Ecto neural progenitor cell (in vitro differentiated cells): Measurements from ENCODE around the gene CYTH4.

Experiments
- DNase-seq: peaks from one replicate; pipeline ENCODE4 v3.0.0-alpha.2; 2018; ENCODE audit warnings: low spot score

Gene CYTH4

DNA sequence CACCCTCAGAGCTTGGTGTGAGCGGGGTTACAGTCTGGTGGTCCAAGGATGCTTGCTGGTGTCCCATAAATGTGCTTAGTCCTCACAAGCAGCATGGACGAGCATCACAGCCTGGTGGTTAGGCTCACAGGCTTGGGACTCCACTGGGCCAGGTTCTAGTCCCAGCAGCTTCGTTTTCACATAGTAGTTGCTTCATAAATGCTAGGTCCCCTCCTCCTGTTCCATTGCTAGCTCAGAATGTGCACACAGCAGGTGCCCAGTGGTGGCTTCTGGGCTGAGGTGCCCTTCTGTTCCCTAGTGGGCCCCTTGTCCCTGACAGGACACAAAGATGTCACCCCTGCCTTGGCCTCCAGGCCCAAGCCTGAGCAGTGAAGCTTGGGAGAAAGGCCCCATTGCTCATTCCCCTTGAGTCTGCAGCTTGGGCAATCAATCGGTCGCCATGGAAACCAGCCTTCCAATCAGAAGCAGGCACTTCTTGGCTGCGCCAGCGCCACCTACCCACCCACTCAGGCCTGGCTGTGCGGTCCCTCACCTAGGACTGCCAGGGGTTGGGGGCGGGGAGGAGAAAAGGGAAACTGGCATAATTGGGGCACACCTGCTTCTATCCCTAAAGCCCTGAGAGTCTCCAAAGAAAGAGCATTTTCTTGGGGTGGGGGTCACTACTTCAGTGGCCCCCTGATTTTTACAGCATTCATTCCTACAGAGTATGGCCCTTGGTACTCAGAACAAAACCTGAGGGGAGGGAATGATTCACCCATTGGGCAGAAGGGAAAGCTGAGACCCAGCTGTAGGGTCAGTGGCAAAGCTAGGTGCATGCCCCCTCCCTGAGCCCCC lies 48.1 kb downstream of the CYTH4 start:
- peak; percentile 94 for DNase-seq

DNA sequence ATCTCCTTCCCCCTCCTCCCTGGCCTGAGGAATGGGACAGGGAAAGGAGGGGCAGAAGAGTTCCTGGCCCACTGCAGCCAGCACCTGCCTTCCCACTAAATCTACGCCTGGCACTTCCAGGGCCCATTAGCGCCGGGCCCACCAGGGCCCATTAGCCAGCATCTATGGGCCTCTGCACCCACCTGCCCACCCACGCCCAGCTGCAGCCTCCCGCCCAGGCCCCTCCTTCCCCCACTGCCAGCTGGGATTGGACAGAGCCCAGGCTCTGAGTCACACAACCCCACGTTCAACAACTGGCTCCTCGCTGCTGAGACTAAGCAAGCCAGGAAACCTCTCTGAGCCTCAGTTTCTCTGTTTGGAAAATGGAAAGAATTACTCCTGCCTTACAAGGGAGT lies 48.7 kb downstream of the CYTH4 start:
- no peak for DNase-seq

DNA sequence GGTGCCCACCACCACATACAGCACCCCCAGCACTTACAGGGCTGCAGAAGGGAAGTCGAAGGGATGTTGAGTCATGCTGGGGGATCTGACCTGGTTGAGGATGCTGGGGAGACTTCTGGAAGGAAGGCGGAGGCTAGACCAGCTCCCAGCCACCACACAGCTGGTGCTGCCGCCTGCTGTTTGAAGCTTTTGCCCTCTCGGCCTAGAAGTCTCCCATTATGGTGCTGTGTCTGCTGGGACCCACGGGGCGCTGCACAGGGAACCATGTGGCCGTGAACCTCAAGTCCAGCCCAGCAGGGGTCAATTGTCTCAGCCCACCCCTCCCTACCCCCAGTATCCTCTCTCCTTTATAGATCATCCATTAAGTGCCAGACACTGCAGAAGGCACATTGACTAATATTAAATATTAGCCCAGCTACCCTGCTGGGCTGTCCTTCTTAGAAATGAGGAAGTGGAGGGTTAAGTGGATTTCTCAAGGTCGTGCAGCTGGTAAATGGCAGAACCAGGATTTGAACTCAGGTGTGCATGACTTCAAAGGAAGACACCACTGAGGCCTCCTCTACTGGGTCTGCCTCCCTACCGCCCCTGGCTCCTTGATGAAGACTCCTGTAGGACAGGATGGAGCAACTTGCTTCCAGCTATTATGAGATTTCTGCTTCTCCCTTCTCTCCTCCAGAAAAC lies 49.7 kb downstream of the CYTH4 start:
- DNase-seq = no peak

DNA sequence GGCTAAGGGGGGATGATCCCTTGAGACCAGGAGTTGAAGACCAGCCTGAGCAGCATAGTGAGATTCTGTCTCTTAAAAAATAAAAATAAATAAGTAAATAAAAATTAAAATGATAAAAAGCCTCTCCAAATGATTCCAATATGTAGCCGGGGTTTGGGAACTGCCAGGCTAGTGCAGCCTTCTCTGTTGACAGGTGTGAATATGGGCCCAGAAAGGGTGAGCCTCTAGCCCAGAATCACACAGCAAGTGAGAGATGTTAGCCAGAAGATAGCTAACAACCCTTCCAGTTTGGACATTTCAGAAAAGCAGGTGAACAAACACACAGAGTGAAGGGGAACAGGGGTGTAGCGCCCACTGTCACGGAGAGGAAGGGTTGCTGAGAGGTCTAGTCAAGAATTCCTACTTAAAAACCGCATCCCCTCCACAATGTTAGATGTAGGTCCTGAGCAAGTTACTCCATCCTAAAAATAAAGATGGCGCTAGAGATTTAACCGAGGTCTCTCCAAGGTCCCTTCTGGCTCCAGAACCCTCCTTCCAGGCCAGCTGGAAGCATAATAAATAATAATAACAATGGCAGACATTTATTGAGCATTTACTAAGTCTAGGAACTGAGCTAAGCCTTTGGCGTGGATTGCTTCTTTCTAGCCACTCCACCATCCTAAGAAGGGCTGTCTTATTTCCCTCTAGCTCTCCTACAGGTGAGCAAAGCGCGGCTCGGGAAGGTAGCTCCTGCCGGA lies 51.6 kb downstream of the CYTH4 start:
- no peak for DNase-seq

DNA sequence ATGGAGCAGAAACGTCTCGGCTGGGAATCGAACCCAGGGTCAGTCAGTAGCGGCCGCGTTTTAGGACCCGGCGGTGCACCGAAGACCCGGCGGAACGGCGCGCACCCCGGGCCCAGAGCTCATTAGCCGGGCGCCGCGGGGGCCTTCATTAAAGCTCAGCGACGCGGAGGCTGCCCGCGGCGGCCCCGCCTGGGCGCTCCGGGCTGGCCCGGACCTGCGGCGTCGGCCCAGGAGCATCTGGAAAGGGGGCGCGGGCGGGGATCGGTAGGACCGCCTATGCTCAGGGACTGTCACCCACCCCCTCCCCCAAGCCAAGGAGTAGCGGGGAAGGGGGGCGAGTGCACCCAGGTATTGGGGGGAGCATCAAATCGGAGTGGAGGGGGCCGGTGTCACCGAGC lies 52.2 kb downstream of the CYTH4 start:
- DNase-seq = no peak

DNA sequence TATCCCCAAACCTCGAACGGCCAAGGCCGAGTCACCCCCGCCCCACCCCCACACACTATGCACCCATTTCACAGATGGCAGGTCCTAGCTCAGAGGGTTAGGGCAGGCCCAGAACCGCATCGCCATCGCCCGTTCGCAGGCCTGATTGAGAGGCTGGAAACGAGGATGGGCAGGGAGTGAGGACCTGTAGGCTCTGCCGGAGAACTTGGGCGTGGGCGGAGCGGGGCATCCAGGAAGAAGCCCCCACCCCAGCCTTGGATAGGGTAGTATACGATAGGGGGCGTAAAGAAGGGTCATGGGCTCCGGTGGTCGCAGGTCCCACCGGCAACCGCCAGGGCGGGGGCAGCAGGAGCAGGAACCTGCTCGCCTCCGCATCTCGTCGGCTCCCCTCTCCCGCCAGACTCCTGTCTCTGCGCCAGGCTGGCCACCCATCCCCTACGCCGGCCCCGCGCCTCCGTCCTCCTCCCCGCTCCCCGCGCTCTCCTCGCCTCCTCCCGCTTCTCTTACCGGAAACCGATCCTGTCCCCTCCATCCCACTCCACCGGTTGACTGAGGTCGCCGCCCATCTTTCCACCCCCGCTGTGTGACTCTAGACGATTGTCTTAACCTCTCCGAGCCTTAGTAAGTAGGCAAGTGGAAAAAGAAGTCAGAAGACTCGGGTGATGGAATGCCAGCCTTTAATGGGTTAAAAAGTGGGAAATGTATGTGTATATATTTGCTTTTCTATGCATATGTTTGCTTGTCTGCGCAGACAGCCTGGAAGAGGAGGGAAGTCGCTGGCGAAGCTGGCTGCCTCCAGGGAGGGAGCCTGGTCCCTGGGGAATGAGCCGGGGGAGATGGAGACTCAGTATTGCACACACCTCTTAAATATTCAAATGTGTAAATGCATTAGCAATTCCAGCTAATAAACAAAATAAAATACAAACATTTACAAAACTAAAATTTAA lies 52.8 kb downstream of the CYTH4 start:
- peak; percentile 70 for DNase-seq

DNA sequence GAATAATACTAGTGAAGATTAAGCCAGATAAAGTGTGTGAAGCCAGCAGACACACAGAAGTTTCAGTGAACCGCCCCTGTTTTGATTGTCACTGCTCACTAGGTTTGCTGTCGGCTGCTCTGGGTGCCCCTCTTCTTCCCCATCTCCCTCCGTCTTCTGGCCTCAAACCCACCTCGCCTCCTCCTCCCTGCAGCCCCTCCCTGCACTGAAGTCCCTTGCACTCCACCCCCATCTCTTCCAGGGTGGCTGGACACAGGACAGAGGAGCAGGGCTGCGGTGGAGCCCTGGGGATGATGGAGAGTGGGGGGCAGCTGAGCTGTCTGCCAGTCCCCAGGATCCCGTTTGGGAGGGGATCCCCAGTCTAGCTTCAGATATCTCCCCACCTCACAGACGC lies 53.5 kb downstream of the CYTH4 start:
- no peak for DNase-seq

DNA sequence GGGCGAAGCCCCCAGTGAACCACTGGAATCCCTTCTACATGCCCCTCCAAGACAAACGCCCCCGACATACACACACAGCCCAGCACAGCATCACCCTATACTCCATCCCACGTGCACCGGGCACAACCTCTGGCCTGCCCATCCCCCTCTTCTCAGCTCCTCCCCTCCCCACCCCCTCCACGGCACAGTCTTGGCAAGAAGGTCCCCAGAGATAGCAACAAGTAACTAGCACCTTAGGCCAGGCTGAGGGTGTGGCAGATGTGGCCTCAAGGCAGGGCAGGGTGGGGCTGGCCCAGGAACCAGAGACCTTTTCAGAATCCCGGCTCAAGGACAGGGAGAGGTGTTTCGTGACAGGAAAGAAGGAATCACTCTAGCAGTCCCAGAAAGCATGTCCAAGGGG lies 54.3 kb downstream of the CYTH4 start:
- DNase-seq = no peak

DNA sequence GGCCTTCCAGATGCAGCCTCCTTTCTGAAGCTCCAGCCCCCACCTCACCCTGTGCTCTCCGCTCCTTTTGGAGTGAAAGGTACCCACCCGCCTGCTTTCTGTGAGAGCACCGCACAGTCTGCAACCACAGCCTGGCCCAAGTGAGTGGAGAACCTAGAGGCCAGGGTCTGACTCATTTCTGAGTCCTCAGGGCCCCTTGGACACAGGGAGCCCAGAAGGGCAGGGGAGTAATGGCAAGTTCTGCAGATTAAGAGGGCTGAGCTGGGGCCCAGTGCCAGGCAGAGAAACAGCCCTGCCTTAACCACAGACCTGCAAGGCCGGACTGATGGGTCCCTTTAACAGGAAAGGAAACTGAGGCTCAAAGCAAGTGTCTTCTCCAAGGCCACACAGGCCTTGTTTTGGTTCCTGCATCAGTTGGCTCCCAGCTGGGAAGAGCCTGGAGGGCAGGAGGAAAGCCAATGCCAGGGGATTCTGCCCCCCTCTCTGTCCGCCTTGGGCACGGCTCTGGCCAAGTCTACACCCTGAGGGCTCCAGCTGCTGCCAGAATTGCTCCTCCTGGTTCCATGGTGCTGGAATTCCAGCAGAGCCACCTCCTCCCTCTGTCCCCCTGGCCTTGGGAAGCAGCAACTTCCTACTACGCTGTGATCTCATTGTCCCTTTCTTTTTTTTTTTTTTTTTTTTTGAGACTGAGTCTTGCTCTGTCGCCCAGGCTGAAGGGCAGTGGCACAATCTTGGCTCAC lies 55.1 kb downstream of the CYTH4 start:
- no peak for DNase-seq

DNA sequence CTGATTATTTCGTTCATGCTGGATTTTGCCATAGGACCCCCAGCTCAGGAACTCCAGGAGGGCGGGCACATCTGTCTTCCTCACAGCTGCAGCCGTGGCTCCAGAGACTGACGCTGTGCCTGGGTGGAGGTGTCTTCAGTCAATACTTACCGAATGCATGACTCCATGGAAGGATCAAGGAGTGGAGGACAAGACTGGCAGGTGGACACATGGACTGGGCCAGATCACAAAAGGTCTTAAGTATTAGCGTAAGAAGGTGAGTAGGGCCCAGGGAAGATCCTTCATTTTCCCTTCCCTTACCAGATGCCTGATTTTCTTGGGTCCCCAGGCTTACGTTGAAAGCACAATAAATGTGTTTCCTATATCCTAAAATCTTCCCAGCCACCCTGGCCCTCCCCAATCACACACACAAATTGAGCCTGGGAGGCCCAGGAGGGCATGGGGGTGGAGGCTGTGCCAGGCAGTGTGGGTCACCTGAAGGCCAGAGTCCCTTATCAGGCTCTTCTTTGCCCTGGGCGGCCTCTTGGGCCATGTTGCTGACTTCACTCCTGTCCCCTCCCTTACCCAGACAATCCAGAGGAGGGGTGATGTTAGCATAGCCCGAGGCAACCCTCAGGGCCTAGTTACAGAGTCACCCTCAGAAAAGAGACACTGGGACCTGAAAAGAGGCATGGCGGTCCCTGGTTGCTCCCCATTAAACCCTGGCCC lies 56.4 kb downstream of the CYTH4 start:
- DNase-seq = no peak

DNA sequence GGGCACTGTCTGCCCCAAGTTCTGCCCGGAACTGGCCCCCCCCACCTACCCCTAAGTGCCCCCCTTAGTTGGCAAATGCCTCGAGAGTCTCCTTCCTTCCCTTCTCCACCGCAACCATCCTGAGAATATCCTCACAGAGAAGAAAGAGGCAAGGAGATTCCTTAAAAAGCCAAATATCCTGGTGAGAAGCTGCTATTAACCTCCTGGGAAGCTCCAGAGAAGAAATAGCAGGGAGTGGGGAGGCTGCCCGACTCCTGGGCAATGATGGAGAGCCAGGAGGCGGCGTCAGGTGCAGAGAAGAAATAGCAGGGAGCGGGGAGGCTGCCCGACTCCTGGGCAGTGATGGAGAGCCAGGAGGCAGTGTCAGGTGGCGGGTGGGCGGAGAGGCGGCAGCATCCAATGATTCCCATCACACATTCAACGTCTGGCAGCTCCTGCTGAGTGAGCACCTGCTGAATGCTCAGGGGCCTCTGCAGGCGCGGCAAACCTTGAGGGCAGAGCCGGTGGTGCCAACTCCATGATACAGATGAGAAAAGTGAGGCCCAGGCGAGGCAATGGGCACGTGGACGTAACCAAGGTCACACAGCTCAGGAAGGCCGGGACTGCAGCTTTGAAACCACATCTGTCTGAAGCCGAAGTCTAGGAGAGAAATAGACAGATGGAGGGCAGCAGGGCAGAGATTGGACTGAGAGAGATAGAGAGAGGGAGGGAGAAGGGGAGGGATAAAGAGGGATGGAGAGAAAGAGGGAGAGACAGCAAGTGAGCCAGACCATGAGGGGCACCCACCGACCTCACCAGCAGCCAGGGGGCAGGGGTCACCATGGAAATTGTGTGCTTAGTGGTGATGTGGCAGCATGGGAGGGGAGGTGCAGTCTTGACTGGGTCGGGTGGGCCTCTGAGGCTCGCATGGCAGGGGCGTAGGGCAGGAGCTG lies 58.3 kb downstream of the CYTH4 start:
- no peak for DNase-seq

DNA sequence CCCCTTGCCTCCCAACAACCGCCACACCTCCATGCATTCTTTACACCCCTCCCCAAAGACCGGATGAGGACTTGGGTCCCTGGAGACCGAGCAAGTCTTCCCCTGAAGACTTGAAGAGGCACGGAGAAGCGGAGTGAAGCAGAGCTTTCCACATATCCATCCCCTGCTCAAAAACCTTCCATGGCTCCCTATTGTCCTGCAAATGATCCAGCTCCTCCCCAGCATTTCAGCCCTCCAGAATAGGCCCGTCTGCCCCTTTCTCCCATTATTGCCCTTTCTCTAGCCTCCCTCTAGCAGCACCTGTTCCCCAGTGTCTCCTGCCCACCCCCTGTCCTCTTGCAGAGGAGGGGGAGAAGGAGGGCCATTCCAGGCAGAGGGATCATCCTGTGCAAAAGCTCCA lies 59.8 kb downstream of the CYTH4 start:
- DNase-seq = no peak

DNA sequence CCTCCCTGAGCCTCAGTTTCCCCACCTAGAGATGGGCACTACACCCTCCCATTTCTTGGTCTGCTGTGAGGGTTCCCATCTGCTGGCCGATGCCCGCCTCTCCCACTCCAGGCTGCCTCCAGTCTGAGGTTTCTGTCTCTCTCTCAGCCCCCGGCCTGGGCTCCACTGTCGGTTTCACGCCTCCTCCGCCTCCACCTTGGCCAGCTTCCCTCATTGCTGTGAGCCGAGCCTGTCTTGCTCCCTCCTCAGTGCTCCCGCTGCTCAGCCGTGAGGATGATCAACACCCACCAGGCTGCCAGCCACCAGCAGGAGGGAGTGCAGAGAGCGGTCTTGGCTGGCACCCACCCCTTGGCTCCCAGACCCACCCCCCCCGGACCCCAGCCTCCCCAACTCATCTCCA lies 61.0 kb downstream of the CYTH4 start:
- no peak for DNase-seq

DNA sequence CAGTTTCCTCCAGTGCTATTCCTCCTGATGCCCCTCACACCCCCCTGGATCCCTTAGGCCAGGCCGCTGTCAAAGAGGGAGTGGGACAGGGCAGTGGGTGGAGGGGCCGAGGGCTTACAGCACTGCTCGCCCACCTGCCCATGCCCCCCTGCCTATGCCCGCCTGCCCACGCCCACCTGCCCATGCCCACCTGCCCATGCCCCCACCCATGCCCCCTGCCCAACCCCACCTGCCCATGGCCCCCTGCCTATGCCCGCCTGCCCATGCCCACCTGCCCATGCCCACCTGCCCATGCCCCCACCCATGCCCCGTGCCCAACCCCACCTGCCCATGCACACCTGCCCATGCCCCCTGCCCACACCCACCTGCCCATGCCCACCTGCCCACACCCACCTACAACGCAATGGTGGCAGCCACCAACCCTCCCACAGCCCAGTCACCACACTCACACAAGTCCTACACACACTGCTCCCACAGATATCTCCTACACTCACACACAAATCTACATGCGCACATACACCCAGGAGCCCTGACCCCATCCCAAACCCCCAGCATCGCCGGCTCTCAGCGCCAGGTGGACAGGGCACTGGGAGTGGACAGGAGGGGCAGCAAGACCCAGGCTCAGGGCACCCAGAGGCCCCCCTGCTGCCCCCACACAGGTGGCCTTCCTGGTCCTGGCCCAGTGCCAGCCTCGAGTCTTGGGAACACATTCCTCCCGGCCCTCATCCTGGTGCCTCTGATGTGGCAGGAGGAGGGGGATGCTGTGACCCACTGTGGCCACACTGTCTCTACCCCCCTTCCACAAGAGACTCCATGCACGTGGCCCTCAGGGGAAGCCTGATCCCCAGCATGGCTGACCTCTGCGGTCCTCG lies 61.8 kb downstream of the CYTH4 start:
- no peak for DNase-seq

DNA sequence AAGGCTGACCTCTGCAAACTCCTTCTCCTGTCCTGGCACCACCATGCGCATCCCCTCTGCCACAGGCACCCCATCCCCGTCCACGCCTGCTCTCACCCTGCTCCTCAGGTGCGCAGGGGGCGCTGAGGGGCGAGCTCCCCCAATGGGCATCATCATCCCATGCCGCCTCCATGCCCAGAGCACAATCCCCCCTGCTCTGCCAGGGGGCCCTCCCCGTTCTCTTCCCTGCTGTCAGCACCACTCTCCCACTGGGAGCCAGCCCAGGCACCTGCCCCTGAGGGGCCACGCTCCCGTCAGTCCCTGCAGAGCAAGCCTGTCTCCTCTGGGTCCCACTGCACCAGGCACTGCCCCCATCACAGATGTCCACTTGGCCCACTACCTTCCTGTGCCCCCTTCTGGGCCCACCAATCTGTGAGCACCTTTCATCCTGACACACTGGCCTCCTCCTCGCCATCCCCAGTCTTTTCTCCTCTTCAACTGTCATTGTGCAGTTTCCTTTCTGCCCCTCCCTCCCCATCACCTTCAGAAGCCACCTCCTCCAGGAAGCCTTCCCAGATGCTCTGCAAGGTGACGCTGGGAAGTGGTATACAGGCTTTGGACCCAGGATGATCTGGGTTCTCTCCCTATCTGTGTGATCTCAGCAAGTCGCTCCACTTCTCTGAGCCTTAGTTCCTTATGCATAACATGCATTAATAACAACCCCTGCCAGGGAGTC lies 62.6 kb downstream of the CYTH4 start:
- no peak for DNase-seq

DNA sequence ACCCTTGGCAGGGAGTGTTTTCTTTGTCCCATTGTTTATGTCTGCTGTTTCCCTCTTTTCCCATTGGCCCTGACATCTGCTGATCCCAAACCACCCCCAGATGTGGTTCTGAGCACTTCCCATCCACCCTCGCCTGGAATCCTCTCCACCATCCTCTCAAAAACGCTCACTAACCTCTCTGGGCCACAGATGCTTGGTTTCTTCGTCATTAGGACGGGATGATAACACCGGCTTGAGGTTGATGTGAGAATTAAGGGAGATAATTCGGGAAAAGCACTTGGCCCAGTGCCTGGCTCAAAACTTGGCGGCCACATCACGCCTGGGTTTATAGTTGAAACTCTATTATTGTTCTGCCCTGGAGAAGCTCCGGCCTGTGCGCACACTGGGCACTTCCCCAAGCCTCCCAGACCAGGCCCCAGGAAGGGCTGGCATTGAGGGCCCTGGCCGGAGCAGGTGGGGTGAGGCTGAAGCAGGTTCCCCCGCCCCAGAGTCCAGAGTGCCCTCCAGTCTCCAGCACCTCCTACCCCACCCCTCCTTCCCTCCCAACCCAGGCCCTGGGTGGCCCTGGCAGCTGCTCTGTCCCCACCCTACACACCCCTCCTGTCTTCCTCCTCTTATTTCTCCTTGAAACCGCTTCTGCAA lies 63.7 kb downstream of the CYTH4 start:
- no peak for DNase-seq

DNA sequence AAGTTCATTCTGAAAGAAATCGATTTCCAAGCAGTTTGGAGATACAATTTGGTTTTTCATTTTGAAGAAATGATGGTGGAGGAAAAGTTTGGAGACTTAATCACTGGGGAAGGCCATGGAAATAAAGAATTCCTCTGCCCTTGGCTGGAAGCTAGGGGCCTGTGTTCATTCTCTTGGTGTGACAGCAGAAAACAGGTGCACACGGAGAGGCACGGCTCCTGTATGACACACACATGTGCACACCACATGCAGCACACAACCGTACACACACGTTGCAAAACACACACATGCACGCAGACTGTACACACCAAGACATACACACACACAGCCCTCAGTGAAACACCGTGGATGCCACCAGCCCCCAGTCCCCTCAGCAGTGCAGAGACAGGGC lies 64.2 kb downstream of the CYTH4 start:
- DNase-seq = no peak
